Naive thymus-derived CD8-positive, alpha-beta T cell (primary cell): Measurements from ENCODE around the gene KRT24. TPM values are rescaled to one million over a fixed set of nuclear protein-coding genes. Genes with fewer than 3 reads are reported as not detected.

Experiments
- ATAC-seq, 2 donors: fragments of 150-1000 bp; cut with Tn5 transposase in 1 of 2; sonication (Bioruptor Pico), chemical (Tn5 transposase) in 1 of 2; 1 replicate in 1 of 2; 2 replicates in 1 of 2; pipeline ENCODE4 v1.10.0; 2021; ENCODE audit warnings: mild to moderate bottlenecking in 2 of 2, moderate library complexity in 2 of 2
- POLR2A ChIA-PET: fragments of 350-600 bp; sonication (Branson Sonifier 250); formaldehyde crosslinking; loops from one replicate; lab custom pipeline; 2021; ENCODE audit warnings: antibody characterized with exemption; lab: Charles Lee
- DNase-seq, 10 donors: peaks; one replicate each; pipeline versions ENCODE4 v3.0.0 to v3.0.0-alpha.2; 2020 to 2022
- H3K27ac Mint-ChIP-seq, 10 donors: one replicate each; pipeline ENCODE4 v1.8.0; 2020 to 2022; ENCODE audit warnings: mild to moderate bottlenecking in 10 of 10, mixed read lengths in 10 of 10, moderate library complexity in 4 of 10, inconsistent platforms in 1 of 10
- H3K27me3 Mint-ChIP-seq, 5 donors: one replicate each; pipeline ENCODE4 v1.8.0; 2021 to 2022; ENCODE audit warnings: mixed read lengths in 5 of 5
- H3K36me3 Mint-ChIP-seq, 3 donors: one replicate each; pipeline ENCODE4 v1.8.0; 2020 to 2022; ENCODE audit warnings: mixed read lengths in 3 of 3, mild to moderate bottlenecking in 2 of 3, inconsistent platforms in 1 of 3
- H3K4me1 Mint-ChIP-seq, 4 donors: one replicate each; pipeline ENCODE4 v1.8.0; 2021 to 2022; ENCODE audit warnings: mixed read lengths in 4 of 4
- H3K4me3 Mint-ChIP-seq, 10 donors: one replicate each; pipeline ENCODE4 v1.8.0; 2020 to 2022; ENCODE audit warnings: mild to moderate bottlenecking in 10 of 10, mixed read lengths in 10 of 10, moderate library complexity in 6 of 10, inconsistent platforms in 1 of 10
- H3K9me3 Mint-ChIP-seq, 9 donors: one replicate each; pipeline ENCODE4 v1.8.0; 2020 to 2022; ENCODE audit warnings: mixed read lengths in 9 of 9, mild to moderate bottlenecking in 3 of 9, inconsistent platforms in 1 of 9, moderate library complexity in 1 of 9
- polyA plus RNA-seq, 3 donors: library from polyadenylated mRNA; unstranded; fragments of 300-500 nt; fragmentation: Illumina TruSeq; gene quantifications; one replicate each; pipeline ENCODE4 v1.2.3, GENCODE V29; 2021
- total RNA-seq, 8 experiments: library from RNA in 2 of 8; stranded (reverse) in 2 of 8; gene quantifications; one replicate each; pipeline ENCODE4 v1.2.3 and lab custom pipeline; 2021 to 2026

The KRT24 gene
- total and polyA plus RNA-seq, 5 experiments from 2014 or later, result not detected

DNA sequence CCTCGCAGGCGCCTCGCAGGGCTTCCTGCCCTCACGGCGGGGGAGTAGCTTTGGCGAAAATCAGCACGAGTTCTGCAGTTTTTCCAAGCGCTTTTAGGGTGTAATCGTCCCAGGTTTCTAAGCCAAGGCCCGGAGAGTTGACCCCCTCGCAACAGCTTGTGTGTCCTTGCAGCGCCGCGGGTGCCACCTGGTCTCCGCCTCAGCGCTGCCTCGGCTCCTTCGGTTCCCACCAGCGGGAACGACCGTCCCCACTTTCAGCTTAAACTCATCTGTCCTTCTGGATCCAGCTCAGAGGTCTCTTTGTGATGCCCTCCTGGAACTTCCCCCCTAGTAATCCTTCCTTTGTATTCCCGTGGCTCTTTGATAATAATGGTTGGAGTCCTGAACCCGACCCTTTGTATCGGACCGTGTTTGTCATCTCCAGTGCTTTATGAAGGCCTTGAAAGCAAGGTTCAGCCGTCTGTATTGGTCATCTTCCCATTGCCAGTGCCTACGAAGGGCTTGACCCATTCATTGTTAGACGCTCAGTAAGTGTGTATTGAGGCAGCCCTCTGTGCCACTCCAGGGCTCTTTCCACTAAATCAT, 55.1 kb downstream of the KRT24 start:
- POLR2A ChIA-PET, result interaction anchor here (0.7 to 3.5 kb wide), 15 partner anchors 12 to 1041 kb away, joined by 3 to 46 read pairs (median 4); partner anchors contain the start of gene CCR7
- Mint-ChIP-seq H3K27ac (peak overlapping the region; percentile 94 to 100 (median 98)), H3K9me3 (no peaks in the 10 kb centered on the region), H3K36me3 (peaks cover 2 to 21% (median 6%) of the 10 kb centered on the region in 3 donors), H3K4me3 (peak overlapping the region; percentile 89 to 99 (median 95)), H3K27me3 (no peaks in the 10 kb centered on the region), H3K4me1 (peaks cover 13 to 52% (median 38%) of the 10 kb centered on the region in 4 donors)
- DNase-seq (no peak), ATAC-seq (no peak)

Other genes with a start within 250 kb of the KRT24 start
- not detected for gene TNS4, start 202.1 kb downstream of the KRT24 start, total RNA-seq
- not detected for gene TNS4, start 202.1 kb downstream of the KRT24 start, polyA plus RNA-seq
- gene CCR7, start 138.3 kb downstream of the KRT24 start, total RNA-seq, result 100 to 1,000 TPM; 571 to 574 TPM
- 1,000 to 10,000 TPM in 2 of 3 donors, 100 to 1,000 TPM in 1; 897 to 2,008 (median 1,531) TPM for gene CCR7, start 138.3 kb downstream of the KRT24 start, polyA plus RNA-seq
- gene SMARCE1, start 55.9 kb downstream of the KRT24 start, total RNA-seq, result 100 to 1,000 TPM in 1 of 2 experiments, 10 to 100 TPM in 1; 97.5 to 108 TPM
- 100 to 1,000 TPM; 195 to 229 (median 220) TPM for gene SMARCE1, start 55.9 kb downstream of the KRT24 start, polyA plus RNA-seq
- not detected for gene KRT222, start 38.6 kb downstream of the KRT24 start, total RNA-seq
- under 1 TPM in 1 of 3 donors, not detected in 2; 0.09 TPM for gene KRT222, start 38.6 kb downstream of the KRT24 start, polyA plus RNA-seq
- gene KRT25, start 51.6 kb upstream of the KRT24 start, total RNA-seq, result not detected
- not detected for gene KRT25, start 51.6 kb upstream of the KRT24 start, polyA plus RNA-seq
- gene KRT26, start 68.4 kb upstream of the KRT24 start, total RNA-seq, result not detected
- not detected for gene KRT26, start 68.4 kb upstream of the KRT24 start, polyA plus RNA-seq
- not detected for gene KRT27, start 78.8 kb upstream of the KRT24 start, total RNA-seq
- not detected for gene KRT27, start 78.8 kb upstream of the KRT24 start, polyA plus RNA-seq
- gene KRT28, start 96.2 kb upstream of the KRT24 start, total RNA-seq, result not detected
- gene KRT28, start 96.2 kb upstream of the KRT24 start, polyA plus RNA-seq, result not detected
- gene KRT10, start 118.9 kb upstream of the KRT24 start, total RNA-seq, result 10 to 100 TPM; 47.8 to 53.7 TPM
- gene KRT10, start 118.9 kb upstream of the KRT24 start, polyA plus RNA-seq, result 100 to 1,000 TPM; 185 to 239 (median 204) TPM
- not detected for gene KRT12, start 163.5 kb upstream of the KRT24 start, total RNA-seq
- not detected for gene KRT12, start 163.5 kb upstream of the KRT24 start, polyA plus RNA-seq
- not detected for gene KRT20, start 181.5 kb upstream of the KRT24 start, total RNA-seq
- gene KRT20, start 181.5 kb upstream of the KRT24 start, polyA plus RNA-seq, result not detected
- not detected for gene KRT23, start 233.9 kb upstream of the KRT24 start, total RNA-seq
- not detected for gene KRT23, start 233.9 kb upstream of the KRT24 start, polyA plus RNA-seq